Aorta (tissue), 5 donors: Measurements from ENCODE around the gene TNNI2. TPM values are rescaled to one million over a fixed set of nuclear protein-coding genes. Genes with fewer than 3 reads are reported as not detected.
"Not testable (repeated sequence)": the region's sequence is repeated elsewhere in the genome, so short reads cannot be mapped to it uniquely, and the experiment has no call there.

Experiments
- ATAC-seq: fragments of 200-7000 bp; cut with Tn5 transposase; one replicate; pipeline ENCODE4 v1.9.1; 2022; ENCODE audit warnings: moderate library complexity; ENCODE audit not compliant: low FRiP score
- DNase-seq, 2 donors: peaks; one replicate each; pipeline ENCODE4 v3.0.0-alpha.2; 2020
- H3K27ac ChIP-seq, 2 donors: one replicate each; pipeline ENCODE4 v1.5.1; 2013; ENCODE audit warnings: low read length in 2 of 2, mild to moderate bottlenecking in 2 of 2, moderate library complexity in 2 of 2, control low read depth in 1 of 2, inconsistent platforms in 1 of 2, low read depth in 1 of 2
- H3K27me3 ChIP-seq, 2 donors: one replicate each; pipeline ENCODE4 v1.6.1; 2013; ENCODE audit warnings: control low read depth in 1 of 2, low read length in 1 of 2, mild to moderate bottlenecking in 1 of 2, moderate library complexity in 1 of 2; ENCODE audit not compliant: insufficient read depth in 2 of 2, control insufficient read depth in 1 of 2
- H3K36me3 ChIP-seq, 2 donors: one replicate each; pipeline ENCODE4 v1.6.1; 2013; ENCODE audit warnings: control low read depth in 1 of 2, low read length in 1 of 2, mild to moderate bottlenecking in 1 of 2; ENCODE audit not compliant: insufficient read depth in 2 of 2, control insufficient read depth in 1 of 2
- H3K4me1 ChIP-seq, 2 donors: one replicate each; pipeline ENCODE4 v1.6.1; 2013; ENCODE audit warnings: low read length in 2 of 2, control low read depth in 1 of 2, mild to moderate bottlenecking in 1 of 2, moderate library complexity in 1 of 2; ENCODE audit not compliant: insufficient read depth in 2 of 2, control insufficient read depth in 1 of 2
- H3K4me3 ChIP-seq, 2 donors: one replicate each; pipeline ENCODE4 v1.5.1; 2013; ENCODE audit warnings: low read length in 2 of 2, control low read depth in 1 of 2, mild to moderate bottlenecking in 1 of 2
- H3K9me3 ChIP-seq: one replicate; pipeline ENCODE4 v1.6.1; 2013; ENCODE audit warnings: mild to moderate bottlenecking, low read length; ENCODE audit not compliant: control insufficient read depth
- WGBS, 2 donors: extraction: QIAGEN DNeasy Blood & Tissue Kit; methylation state at CpG; one replicate each; pipeline ENCODE4 v1.1.7; 2013; 5-methylcytosine and 5-hydroxymethylcytosine counted together
- intact Hi-C, 2 donors: fragments of 100-400 bp; cut with DNase I; formaldehyde crosslinking; loops; one replicate each; pipeline versions ENCODE4 v1.14.2 to v1.15.0; 2022
- polyA plus RNA-seq, 2 donors: library from polyadenylated mRNA; stranded (reverse); fragments of 200-250 nt; gene quantifications; one replicate each; pipeline ENCODE4 v1.2.3, GENCODE V29; 2013
- total RNA-seq, 2 donors: library from RNA; stranded (reverse); fragmentation: NEBNext Ultra II Directional; extraction: Animal tissue kit (Norgen Biotek cat#: 25700); gene quantifications; one replicate each; pipeline ENCODE4 v1.2.1, GENCODE V29; 2021
- donor health status: healthy with polysubstance abuse.
- donor health status: Bipolar disorder and iron deficiency.
- donor health status: DM: no; HTN: no; CAD: no.
- donor health status: DM: no; HTN: no; CAD: no.
- donor health status: DM: yes; HTN: yes; CAD: no.

Gene TNNI2
- total and polyA plus RNA-seq, 4 donors = 0.75 to 2.2 (median 0.81) TPM

DNA sequence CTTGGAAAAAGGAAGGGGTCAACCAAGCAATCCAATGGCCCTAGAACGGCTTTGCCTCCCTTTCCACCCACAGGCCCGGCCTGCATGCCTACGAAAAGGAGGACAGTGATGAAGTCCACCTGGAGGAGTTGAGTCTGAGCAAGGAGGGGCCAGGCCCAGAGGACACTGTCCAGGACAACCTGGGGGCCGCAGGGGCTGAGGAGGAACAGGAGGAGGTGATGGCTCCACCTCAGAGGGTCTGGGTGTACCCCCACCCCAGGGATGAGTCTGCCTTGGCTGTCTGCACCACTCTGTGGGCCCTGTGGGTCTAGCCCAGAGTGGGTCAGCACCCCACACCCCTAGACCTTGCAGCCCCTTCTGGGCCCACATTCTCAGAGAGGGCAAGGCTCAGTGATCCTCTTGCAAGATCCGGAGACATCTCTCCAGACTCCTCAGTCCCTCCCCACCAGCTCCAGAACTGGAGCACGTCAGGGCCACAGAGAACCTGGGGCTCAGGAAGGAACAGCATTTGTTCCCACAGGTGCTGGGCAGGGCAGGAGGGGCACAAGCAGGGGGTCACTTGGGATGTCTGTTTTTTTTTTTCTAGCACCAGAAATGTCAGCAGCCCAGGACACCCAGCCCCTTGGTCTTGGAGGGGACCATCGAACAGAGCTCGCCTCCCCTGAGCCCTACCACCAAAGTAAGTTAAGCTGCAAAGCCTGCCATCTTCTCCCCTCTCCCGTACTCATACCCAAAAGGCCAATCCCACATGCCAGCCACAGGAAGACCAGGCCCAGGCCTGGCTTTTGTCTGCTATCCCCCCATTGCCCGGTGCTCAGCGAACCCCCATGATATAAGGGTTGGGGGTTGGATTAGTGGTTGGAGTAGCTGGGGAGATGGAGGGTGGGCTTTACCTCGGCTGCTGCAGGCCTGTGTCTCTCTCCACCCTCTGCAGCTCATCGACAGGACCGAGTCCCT lies 44.8 kb downstream of the TNNI2 start:
- Histone ChIP-seq H3K9me3 (no peaks in the 10 kb centered on the region), H3K27me3 (no peaks in the 10 kb centered on the region), H3K4me3 (no peak overlapping the region), H3K36me3 (no peaks in the 10 kb centered on the region), H3K4me1 (no peaks in the 10 kb centered on the region), H3K27ac (no peak overlapping the region)
- ATAC-seq (no peak), DNase-seq (peak in 1 of 2 donors; percentile 56)
- 94% methylated on average over 14 of the region's 14 CpGs for WGBS, 2 donors
- intact Hi-C loops = loop anchor here in 1 of 2 donors (2.0 kb wide), 1 partner anchor 267 kb away; no protein-coding TSS in a partner anchor

- no peaks in the 10 kb centered on the region for H3K4me1 ChIP-seq
Measured at GRCh38 chr11:1884303-1884700, 45.5 kb downstream of the TNNI2 start.

GRCh38 chr11:1886551-1886950 lies 47.8 kb downstream of the TNNI2 start:
- H3K27ac ChIP-seq, H3K36me3 ChIP-seq, intact Hi-C loops, H3K4me3 ChIP-seq, H3K4me1 ChIP-seq, H3K9me3 ChIP-seq, ATAC-seq, H3K27me3 ChIP-seq: not testable (repeated sequence)
- 88 to 90% methylated on average over 12 to 13 of the region's 13 CpGs for WGBS, 2 donors
- peak in 1 of 2 donors; percentile 53 for DNase-seq

More at GRCh38 chr11:1884303-1884700, 45.5 kb downstream of the TNNI2 start:
- intact Hi-C loops = no loop called here
- DNase-seq (no peak), ATAC-seq (no peak)
- H3K27me3 ChIP-seq = no peaks in the 10 kb centered on the region
- no peak overlapping the region for H3K27ac ChIP-seq
- H3K36me3 ChIP-seq = no peaks in the 10 kb centered on the region
- WGBS, 2 donors = 96 to 97% methylated on average over 5 of the region's 5 CpGs
- H3K9me3 ChIP-seq = no peaks in the 10 kb centered on the region
- no peak overlapping the region for H3K4me3 ChIP-seq

- Histone ChIP-seq H3K9me3 (no peaks in the 10 kb centered on the region), H3K4me1 (no peaks in the 10 kb centered on the region), H3K4me3 (no peak overlapping the region), H3K36me3 (no peaks in the 10 kb centered on the region), H3K27me3 (no peaks in the 10 kb centered on the region), H3K27ac (no peak overlapping the region)
- intact Hi-C loops = no loop called here
- no peak for ATAC-seq
- DNase-seq = peak in 1 of 2 donors; percentile 67
- 87% methylated on average over 11 of the region's 11 CpGs for WGBS, 2 donors
Measured at GRCh38 chr11:1887451-1888346, 48.9 kb downstream of the TNNI2 start.

- no peaks in the 10 kb centered on the region for H3K36me3 ChIP-seq
- no peaks in the 10 kb centered on the region for H3K9me3 ChIP-seq
- DNase-seq (peak in 1 of 2 donors; percentile 55), ATAC-seq (no peak)
- WGBS, 2 donors = 80 to 82% methylated on average over 9 of the region's 9 CpGs
- no peak overlapping the region for H3K27ac ChIP-seq
- H3K4me3 ChIP-seq = no peak overlapping the region
- intact Hi-C loops = no loop called here
- no peaks in the 10 kb centered on the region for H3K27me3 ChIP-seq
- H3K4me1 ChIP-seq = no peaks in the 10 kb centered on the region
Measured at GRCh38 chr11:1888347-1888753, 49.6 kb downstream of the TNNI2 start.

GRCh38 chr11:1888811-1889210 lies 50.0 kb downstream of the TNNI2 start:
- 89 to 93% methylated on average over 6 of the region's 6 CpGs for WGBS, 2 donors
- no peaks in the 10 kb centered on the region for H3K4me1 ChIP-seq
- no peak overlapping the region for H3K27ac ChIP-seq
- DNase-seq = peak in 1 of 2 donors; percentile 74
- H3K4me3 ChIP-seq = no peak overlapping the region
- H3K9me3 ChIP-seq = no peaks in the 10 kb centered on the region
- intact Hi-C loops = no loop called here
- no peaks in the 10 kb centered on the region for H3K27me3 ChIP-seq
- no peak for ATAC-seq
- no peaks in the 10 kb centered on the region for H3K36me3 ChIP-seq

GRCh38 chr11:1889224-1889930 lies 50.6 kb downstream of the TNNI2 start:
- DNase-seq (peak in 1 of 2 donors; percentile 78), ATAC-seq (peak; percentile 21)
- H3K9me3 ChIP-seq = no peaks in the 10 kb centered on the region
- H3K36me3 ChIP-seq = no peaks in the 10 kb centered on the region
- no peak overlapping the region for H3K27ac ChIP-seq
- no peaks in the 10 kb centered on the region for H3K4me1 ChIP-seq
- intact Hi-C loops = no loop called here
- WGBS, 2 donors = 87 to 88% methylated on average over 33 to 34 of the region's 34 CpGs
- H3K27me3 ChIP-seq = no peaks in the 10 kb centered on the region
- H3K4me3 ChIP-seq = no peak overlapping the region
